Vein endothelial cell (primary cell): ENCODE results near the gene HGFAC. TPM values are rescaled to one million over a fixed set of nuclear protein-coding genes. Genes with fewer than 3 reads are reported as not detected.

Experiments
- total RNA-seq: library from RNA; depleted of rRNA; stranded (reverse); fragments of >200 nt; gene quantifications from 2 replicates; pipeline ENCODE4 v1.2.3, GENCODE V29; 2012

The HGFAC gene
- total RNA-seq, result 0.19 and 0.33 TPM in 2 replicates

DNA sequence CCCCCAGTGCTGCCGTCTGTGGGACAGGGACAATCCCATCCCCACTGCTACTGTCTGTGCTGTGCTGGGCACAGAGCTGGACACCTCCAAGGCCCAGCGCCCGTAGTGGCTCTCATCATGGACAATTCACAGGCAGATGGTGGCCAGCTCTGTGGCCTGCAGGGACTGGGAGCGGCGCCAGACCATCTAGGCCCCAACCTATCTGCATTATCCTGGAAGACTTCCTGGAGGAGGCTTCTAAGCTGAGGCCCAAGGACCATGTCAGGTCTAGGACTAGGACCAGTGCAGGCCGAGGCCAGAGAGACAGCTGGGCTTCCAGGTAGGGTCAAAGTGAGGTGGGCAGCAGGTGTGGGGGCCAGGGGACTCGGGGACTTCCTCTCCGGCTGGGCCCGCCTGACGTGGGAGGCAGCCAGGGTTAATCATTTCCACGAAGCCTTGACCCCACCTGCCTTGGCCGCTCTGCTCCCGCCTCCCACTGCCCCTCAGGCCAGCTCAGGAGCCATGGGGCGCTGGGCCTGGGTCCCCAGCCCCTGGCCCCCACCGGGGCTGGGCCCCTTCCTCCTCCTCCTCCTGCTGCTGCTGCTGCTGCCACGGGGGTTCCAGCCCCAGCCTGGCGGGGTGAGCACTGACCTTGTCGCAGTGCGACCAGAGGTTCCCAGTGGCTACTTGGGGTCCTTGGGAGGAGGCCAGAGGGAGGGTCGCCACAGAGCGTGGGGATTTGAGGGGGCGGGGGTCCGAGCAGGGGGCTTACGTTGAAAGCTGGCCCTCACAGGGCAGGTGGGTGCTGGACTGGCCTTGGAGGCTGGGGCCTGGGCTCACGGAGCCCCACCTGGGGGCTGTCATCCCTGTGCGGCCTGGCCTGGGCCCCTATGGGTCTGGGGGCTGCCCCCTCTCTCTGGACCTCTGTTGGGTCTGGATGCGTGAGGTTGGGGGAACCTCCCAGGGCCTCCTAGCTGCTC lies at the start of gene HGFAC:
Gene HGFAC (plus strand): TSS at position 468 of the 959 bp plus-strand sequence. CDS start 34 bp downstream, at position 502.

DNA sequence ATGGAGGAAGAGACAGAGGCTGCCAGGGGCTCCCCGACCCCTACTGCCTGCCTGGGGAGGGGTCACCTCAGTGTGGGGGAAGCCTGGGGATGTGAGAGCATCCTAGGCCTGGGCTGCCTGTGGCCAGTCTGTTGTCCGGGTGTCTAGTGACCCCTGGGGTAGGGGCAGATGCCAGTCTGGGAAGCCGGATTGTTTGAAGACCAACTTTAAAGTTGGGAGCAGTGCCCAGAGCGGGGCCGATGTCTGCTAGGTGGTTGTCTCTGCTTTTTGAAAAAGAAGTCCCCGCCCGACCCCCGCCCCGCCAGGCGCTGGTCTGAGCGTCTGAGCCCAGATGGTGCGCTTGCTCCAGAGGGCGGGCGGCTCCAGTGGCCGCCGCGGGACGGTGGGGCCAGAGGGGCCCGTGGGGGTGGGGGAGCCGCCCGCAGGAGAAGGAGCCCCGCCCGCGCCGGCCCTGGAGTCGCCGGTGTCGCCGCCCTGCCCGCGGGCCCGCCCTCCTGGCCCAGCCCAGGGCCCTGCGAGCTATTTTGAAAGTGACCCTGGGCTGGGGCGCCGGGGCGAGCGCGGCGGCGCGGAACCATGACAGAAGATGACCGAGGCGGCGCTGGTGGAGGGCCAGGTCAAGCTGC lies 21.1 kb downstream of the HGFAC start, which contains the start of gene DOK7:
Gene DOK7 (plus strand): TSS at position 517 of the 626 bp plus-strand sequence. CDS start 70 bp downstream, at position 587.

Other genes with a start within 250 kb of the HGFAC start
- 0.33 and 1.1 TPM in 2 replicates for gene MSANTD1, start 192.8 kb upstream of the HGFAC start, total RNA-seq
- gene RGS12, start 148.9 kb upstream of the HGFAC start, total RNA-seq, result 47.6 and 66.0 TPM in 2 replicates
- gene DOK7, start 21.3 kb downstream of the HGFAC start, total RNA-seq, result not detected in 2 replicates
- gene LRPAP1, start 90.5 kb downstream of the HGFAC start, total RNA-seq, result 85.6 and 87.6 TPM in 2 replicates